Ishikawa (cell line): ENCODE data around the gene RAPGEF5.

Experiments used
- CEBPB ChIP-seq: IDR thresholded peaks from 2 replicates; pipeline ENCODE4 v1.6.1; 2012
- CREB1 ChIP-seq: IDR thresholded peaks from 2 replicates; pipeline ENCODE4 v1.6.1; 2012; ENCODE audit warnings: low read depth
- EGR1 ChIP-seq: IDR thresholded peaks from 2 replicates; pipeline ENCODE4 v1.6.1; 2012
- EP300 ChIP-seq: IDR thresholded peaks from 2 replicates; pipeline ENCODE4 v1.6.1; 2012; ENCODE audit warnings: borderline replicate concordance
- FOXM1 ChIP-seq: IDR thresholded peaks from 2 replicates; pipeline ENCODE4 v1.6.1; 2012; ENCODE audit warnings: low read depth, borderline replicate concordance
- MAX ChIP-seq: IDR thresholded peaks from 2 replicates; pipeline ENCODE4 v1.6.1; 2012
- NFIC ChIP-seq: IDR thresholded peaks from 2 replicates; pipeline ENCODE4 v1.6.1; 2012
- RAD21 ChIP-seq: IDR thresholded peaks from 2 replicates; pipeline ENCODE4 v1.6.1; 2012; ENCODE audit warnings: low read depth
- REST ChIP-seq: IDR thresholded peaks from 2 replicates; pipeline ENCODE4 v1.6.1; 2012; ENCODE audit warnings: low read depth, mild to moderate bottlenecking
- TAF1 ChIP-seq: IDR thresholded peaks from 2 replicates; pipeline ENCODE4 v1.6.1; 2012; ENCODE audit warnings: low read depth, mild to moderate bottlenecking
- TCF12 ChIP-seq: IDR thresholded peaks from 2 replicates; pipeline ENCODE4 v1.6.1; 2012; ENCODE audit warnings: low read depth
- TEAD4 ChIP-seq: IDR thresholded peaks from 2 replicates; pipeline ENCODE4 v1.6.1; 2012
- USF1 ChIP-seq: IDR thresholded peaks from 2 replicates; pipeline ENCODE4 v1.6.1; 2012
- YY1 ChIP-seq: IDR thresholded peaks from 2 replicates; pipeline ENCODE4 v1.6.1; 2012; ENCODE audit warnings: low read depth
- ZBTB7A ChIP-seq: IDR thresholded peaks from 2 replicates; pipeline ENCODE4 v1.6.1; 2012; ENCODE audit warnings: low read depth

The RAPGEF5 gene

GRCh38 chr7:22090107-22090506 lies 266.8 kb downstream of the RAPGEF5 start:
- TF ChIP-seq RAD21, result no peak

GRCh38 chr7:22088827-22089226 lies 268.1 kb downstream of the RAPGEF5 start:
- TF ChIP-seq RAD21 (no peak), EP300 (no peak), FOXM1 (no peak), YY1 (no peak), CEBPB (no peak), REST (no peak), EGR1 (no peak), TAF1 (no peak), USF1 (no peak), ZBTB7A (no peak), MAX (no peak), TEAD4 (no peak), NFIC (no peak), TCF12 (no peak)

GRCh38 chr7:22087861-22088260 lies 269.1 kb downstream of the RAPGEF5 start:
- TF ChIP-seq TCF12 (no peak), ZBTB7A (no peak), CEBPB (no peak), CREB1 (no peak), USF1 (no peak), NFIC (no peak), RAD21 (no peak), MAX (no peak), FOXM1 (no peak), YY1 (no peak), TAF1 (no peak), EGR1 (no peak), REST (no peak), TEAD4 (no peak), EP300 (no peak)

DNA sequence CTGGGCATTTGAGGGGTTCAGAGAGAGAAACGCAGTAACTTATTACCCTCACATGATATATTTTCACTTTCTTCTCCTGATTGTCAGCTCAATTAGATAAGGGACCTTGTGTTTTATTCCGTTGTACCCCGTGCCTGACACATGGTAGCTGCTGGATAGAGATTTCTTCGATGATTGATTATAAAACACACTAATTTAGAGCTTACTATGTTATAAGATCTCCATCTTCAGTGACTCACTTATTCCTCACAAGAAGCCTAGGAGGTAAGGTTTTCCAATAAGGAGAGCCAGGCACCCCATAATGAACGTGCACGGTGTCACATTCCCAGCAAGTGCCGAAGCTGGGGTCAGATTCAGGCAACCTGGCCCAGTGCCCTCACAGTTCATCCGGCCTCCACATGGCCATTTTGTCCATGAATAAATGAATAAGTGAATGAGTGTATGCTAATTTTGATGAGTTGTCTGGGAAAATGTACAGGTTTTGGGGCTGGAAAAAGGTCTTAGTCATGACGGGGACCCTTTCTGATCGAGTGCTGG lies 273.2 kb downstream of the RAPGEF5 start:
- TF ChIP-seq MAX, result peak; percentile 50; the same call in 1 of the 2 replicates
- no peak for TF ChIP-seq CREB1

DNA sequence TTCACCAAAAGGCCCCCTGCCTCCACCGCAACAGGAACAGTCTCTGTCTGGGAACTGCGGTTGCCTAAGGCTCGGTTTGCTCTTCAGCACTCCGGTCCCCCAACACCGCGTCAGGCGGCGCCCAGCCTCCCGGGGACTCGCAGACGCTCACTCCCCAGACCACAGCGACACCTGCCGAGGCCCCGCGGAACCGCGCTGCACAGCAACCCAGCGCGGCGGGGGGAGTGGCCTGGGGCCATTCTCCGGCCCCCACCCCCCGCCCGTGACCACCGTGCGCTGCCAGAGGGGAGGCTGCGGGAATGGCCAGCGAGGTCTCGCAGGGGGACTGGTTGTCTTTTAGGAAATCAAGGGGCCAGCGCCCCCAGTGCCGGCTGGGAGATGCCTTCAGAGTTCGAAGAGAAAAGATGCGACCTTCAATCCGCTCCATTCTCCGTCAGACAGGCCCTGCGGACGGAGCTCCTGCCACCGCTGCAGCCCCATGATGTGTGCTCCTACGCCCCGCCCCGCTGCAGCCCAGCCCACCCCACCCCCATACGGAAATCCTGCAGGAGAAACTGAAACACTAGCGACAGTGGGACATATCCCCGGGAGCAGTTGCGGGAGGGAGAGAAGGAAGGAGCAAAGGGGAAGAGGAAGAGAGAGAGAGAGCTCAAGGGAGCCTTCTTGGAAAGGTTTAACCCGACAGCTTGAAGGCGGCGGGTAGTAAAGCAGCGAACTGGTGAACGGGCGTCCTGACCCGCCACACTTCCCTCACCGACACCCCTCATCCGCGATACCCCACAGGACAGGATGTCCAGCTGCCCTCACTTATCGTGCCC lies 273.9 kb downstream of the RAPGEF5 start:
- TF ChIP-seq TEAD4, result no peak
- TF ChIP-seq CEBPB, result no peak
- peak; percentile 48 for TF ChIP-seq TAF1
- no peak for TF ChIP-seq EP300
- peak; percentile 85 for TF ChIP-seq RAD21
- no peak for TF ChIP-seq FOXM1
- TF ChIP-seq TCF12, result no peak; the same call in 1 of the 2 replicates
- 0 out of 2 replicates have a peak, but pooled peaks have one; percentile 25 for TF ChIP-seq ZBTB7A
- no peak for TF ChIP-seq NFIC
- TF ChIP-seq MAX, result peak; percentile 36; the same call in 1 of the 2 replicates

DNA sequence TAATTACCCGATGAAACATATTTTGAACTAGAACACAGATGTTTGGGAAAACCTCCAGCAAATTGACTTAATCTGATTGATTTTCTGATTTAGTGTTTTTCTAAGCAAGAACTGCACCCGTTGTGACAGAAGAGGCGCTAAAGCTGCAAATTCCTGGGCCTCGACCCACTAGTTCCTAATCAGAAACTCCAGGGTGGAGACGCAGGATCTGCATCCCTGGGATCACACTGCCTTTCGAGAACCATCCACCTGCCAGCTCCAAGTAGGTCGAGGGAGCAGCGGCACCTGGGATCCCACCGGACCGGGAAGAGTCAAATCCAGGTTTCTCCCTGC lies 274.4 kb downstream of the RAPGEF5 start:
- TF ChIP-seq EP300, result no peak
- TF ChIP-seq TCF12, result no peak
- TF ChIP-seq NFIC, result no peak
- no peak for TF ChIP-seq FOXM1
- no peak for TF ChIP-seq CEBPB
